ENCODE measurements around the gene NPS.

The NPS gene

DNA sequence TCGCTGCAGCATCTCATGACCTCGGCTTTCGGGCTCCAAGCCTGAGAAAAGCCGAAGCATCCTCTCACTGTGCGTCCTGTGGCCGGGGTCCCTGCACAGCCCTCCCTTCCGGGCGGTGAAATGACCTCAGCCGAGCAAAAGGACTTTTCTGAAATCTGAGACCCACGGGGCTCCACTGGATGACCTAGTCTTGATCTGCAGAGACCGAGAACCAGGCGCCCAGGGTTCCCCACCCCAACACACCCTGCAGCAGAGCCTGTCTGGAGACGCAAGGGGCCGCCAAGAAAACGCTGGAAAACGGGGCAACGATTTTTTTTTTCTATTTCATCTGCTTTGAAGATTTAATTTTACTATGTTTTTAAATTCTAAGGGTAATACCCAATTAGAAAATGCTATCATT, 31.7 kb downstream of the NPS start:
- in situ Hi-C loops (cut with HindIII; ENCODE audit: low sequenced_read_pairs) = no loop called here
- no peak for DNase-seq (ENCODE audit: low read depth, low spot score)
- no peak overlapping the region for H3K4me3 ChIP-seq (ENCODE audit: low read depth, low read length)
- TF ChIP-seq, protein P1, sequence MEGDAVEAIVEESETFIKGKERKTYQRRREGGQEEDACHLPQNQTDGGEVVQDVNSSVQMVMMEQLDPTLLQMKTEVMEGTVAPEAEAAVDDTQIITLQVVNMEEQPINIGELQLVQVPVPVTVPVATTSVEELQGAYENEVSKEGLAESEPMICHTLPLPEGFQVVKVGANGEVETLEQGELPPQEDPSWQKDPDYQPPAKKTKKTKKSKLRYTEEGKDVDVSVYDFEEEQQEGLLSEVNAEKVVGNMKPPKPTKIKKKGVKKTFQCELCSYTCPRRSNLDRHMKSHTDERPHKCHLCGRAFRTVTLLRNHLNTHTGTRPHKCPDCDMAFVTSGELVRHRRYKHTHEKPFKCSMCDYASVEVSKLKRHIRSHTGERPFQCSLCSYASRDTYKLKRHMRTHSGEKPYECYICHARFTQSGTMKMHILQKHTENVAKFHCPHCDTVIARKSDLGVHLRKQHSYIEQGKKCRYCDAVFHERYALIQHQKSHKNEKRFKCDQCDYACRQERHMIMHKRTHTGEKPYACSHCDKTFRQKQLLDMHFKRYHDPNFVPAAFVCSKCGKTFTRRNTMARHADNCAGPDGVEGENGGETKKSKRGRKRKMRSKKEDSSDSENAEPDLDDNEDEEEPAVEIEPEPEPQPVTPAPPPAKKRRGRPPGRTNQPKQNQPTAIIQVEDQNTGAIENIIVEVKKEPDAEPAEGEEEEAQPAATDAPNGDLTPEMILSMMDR (IDR thresholded peaks at IDR 0.05; ENCODE audit: low read depth, low read length) = no peak

DNA sequence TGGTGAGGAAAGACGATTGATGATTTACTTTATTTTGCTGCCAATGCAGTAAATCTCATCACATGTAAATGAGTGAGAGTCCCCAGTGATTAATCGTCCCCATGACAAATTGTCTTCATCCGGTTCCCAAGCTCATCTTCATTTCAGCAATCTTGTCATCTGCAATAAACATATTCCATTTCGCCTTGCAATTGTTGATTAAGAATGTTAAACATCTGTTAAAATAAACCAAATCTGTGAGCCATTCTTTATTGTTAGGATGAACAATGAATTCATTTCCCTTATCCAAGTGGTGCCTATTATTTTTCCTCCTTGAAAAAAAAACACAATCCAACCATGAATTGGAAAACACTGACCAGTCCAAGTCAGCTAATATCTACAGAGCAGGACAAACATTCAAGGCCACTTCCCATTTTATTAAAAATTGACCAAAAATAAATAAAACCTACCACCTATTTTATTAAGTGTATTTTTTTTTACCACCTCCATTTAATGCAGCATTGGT, 36.5 kb downstream of the NPS start:
- in situ Hi-C loops (cut with HindIII; ENCODE audit: low sequenced_read_pairs) = no loop called here
- H3K4me3 ChIP-seq (ENCODE audit: low read depth, low read length) = no peak overlapping the region
- no peak for DNase-seq (ENCODE audit: low read depth, low spot score)
- TF ChIP-seq, protein P1 (IDR thresholded peaks at IDR 0.05; ENCODE audit: low read depth, low read length) = no peak

DNA sequence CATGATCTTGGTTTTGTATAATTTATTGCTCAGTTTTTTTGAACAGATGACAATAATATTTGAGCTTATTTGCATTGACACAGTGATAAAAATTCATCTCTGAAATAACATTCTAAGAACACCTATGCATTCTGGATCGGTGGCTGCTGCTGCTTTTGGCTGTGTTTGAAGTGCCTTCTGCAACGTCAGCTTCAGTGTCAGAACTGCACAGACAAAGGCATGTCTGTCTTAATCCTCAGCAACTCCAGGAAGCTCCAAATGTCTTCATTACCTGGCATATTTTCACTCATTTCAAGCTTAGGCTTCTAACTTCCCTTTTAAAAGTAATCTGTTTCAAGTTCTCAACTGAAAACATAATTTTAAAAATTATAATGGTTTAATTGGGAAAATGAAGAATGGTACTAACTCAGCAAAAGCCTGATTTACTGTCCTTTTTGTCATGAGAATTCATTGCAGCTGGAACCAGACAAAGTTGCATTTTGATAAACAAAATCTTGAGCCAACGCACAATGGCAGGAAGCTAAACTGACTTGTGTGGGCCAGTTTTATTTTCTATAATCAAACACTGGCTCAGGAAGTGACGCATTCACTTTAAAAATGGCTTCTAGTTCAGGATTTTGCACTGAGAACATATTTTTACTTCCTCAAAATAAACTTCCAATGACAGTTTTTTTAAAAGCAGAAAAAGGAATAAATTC, 38.7 kb downstream of the NPS start:
- DNase-seq (ENCODE audit: low read depth, low spot score) = no peak
- no peak overlapping the region for H3K4me3 ChIP-seq (ENCODE audit: low read depth, low read length)
- TF ChIP-seq, protein P1 (IDR thresholded peaks at IDR 0.05; ENCODE audit: low read depth, low read length) = no peak
- in situ Hi-C loops (cut with HindIII; ENCODE audit: low sequenced_read_pairs) = no loop called here

DNA sequence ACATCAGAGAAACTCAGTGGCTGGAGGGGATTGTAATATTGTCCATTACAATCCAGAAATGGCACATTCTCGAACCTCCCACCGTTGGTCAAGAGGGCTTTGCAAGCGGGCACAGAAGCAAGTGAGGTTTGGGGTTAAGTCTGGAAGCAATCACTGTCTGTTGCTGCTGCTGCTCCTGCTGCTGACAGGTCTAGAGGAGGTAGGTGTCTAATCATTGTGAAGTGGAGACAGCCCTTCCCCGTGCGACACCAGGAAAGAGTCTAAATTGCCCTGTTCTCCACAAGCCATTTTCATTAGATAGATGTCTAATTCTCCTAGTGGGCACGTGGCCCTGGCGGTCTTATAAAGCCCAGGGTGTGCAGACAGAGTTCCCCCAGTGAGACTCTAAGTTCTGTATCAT, 43.5 kb downstream of the NPS start:
- DNase-seq (ENCODE audit: low read depth, low spot score) = no peak
- TF ChIP-seq, protein P1 (IDR thresholded peaks at IDR 0.05; ENCODE audit: low read depth, low read length) = no peak
- no peak overlapping the region for H3K4me3 ChIP-seq (ENCODE audit: low read depth, low read length)
- in situ Hi-C loops (cut with HindIII; ENCODE audit: low sequenced_read_pairs) = no loop called here

DNA sequence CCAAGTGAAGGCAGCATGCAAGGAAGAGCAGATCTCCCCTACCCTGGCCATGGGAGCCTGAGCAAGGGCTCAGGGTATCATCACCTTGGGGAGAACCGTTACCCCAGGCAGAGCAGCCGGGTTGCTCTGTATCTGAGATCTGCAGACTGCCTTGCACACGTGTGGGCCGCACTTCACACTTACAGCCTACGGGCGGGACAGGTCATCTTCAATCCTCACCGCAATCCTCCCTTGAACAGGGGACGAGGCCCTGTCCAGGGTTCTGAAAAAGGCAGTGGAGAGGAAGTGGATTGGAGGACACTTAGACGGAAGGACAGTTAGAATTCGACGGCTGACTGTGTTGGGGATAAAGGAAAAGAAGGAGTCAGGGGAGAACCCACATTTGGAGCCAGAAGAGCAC, 51.4 kb downstream of the NPS start:
- DNase-seq (ENCODE audit: low read depth, low spot score) = no peak
- H3K4me3 ChIP-seq (ENCODE audit: low read depth, low read length) = no peak overlapping the region
- in situ Hi-C loops (cut with HindIII; ENCODE audit: low sequenced_read_pairs) = no loop called here
- TF ChIP-seq, protein P1 (IDR thresholded peaks at IDR 0.05; ENCODE audit: low read depth, low read length) = no peak

All from astrocyte of the spinal cord (primary cell).